SH-SY5Y (cell line): ENCODE results near the gene KCNIP4.

ENCODE experiments used
- GATA2 ChIP-seq: IDR thresholded peaks from 2 replicates; pipeline ENCODE4 v1.6.1; 2011; ENCODE audit warnings: mild to moderate bottlenecking, low read depth, low read length
- GATA3 ChIP-seq: IDR thresholded peaks from 2 replicates; pipeline ENCODE4 v1.6.1; 2011; ENCODE audit warnings: low read depth, mild to moderate bottlenecking, low read length, moderate library complexity

DNA sequence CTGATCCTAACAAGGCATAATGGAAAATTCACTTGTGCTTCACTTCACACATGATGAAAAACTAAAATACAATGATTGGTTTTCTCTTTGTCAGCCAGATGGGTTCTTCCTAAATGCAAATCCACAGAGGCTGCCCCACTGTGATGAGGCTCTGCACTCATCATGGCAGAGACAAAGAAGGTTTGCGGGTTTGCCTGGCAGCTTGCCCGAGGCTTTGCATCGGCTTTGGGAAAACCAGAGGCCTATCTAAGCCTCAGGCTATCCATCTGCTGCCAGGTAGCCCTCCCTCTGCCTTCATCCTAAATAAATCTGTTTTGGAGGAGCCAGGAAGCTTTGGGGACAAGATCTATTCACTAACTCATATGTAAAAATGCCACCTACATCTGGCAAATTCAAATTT is 1004.1 kb downstream of the KCNIP4 start:
- TF ChIP-seq GATA3 (no peak), GATA2 (no peak)
